HCT116 (cell line): ENCODE results near the gene ACE. TPM values are rescaled to one million over a fixed set of nuclear protein-coding genes. Genes with fewer than 3 reads are reported as not detected.

Source experiments
- ATAC-seq: fragments of 200-7000 bp; cut with Tn5 transposase; 2 replicates; pipeline ENCODE4 v1.9.1; 2020; ENCODE audit warnings: mild to moderate bottlenecking, moderate library complexity
- BruUV-seq: library from RNA; stranded (reverse); fragments of 400-500 nt; replicated peaks from 2 replicates; lab custom pipeline; 2021; lab: Mats Ljungman, UMichigan
- CTCF ChIA-PET: fragments of 300-600 bp; sonication (Branson Sonifier 250); formaldehyde crosslinking; loops from one replicate; lab custom pipeline; 2021; ENCODE audit warnings: antibody characterized with exemption; lab: Charles Lee
- POLR2A ChIA-PET: fragments of 300-600, 350-600 bp; sonication (Branson Sonifier 250); formaldehyde crosslinking; loops from one replicate; lab custom pipeline; 2021; ENCODE audit warnings: antibody characterized with exemption; lab: Charles Lee
- RAD21 ChIA-PET, 2 experiments: fragments of 300-600 bp; sonication (Branson Sonifier 250); formaldehyde crosslinking; loops; one replicate each; lab custom pipeline; 2023; ENCODE audit warnings: low total read pairs in 2 of 2; ENCODE audit not compliant: uncharacterized antibody in 2 of 2, unreplicated experiment in 2 of 2, low non-redundant PET in 1 of 2; lab: Charles Lee
- DNase-seq: peaks from one replicate; pipeline ENCODE4 v3.0.0-alpha.2; 2010; ENCODE audit warnings: low read depth, low spot score
- H2AFZ ChIP-seq: fragments of 200-600 bp; shearing (Covaris generic), sonication (generic); 2 replicates; pipeline ENCODE4 v1.6.1; 2017; ENCODE audit warnings: low read depth, mixed run types, mixed read lengths, antibody characterized with exemption, low read length; ENCODE audit not compliant: poor library complexity, severe bottlenecking
- H3K27ac ChIP-seq: 2 replicates; pipeline ENCODE4 v1.5.1; 2012; ENCODE audit warnings: low read depth, low read length
- H3K27me3 ChIP-seq: fragments of 200-600 bp; sonication (generic); 2 replicates; pipeline ENCODE4 v1.6.1; 2016; ENCODE audit warnings: mixed run types, low read length, mixed read lengths; ENCODE audit not compliant: insufficient read depth
- H3K36me3 ChIP-seq, 2 experiments: fragments of 200-500 bp in 1 of 2; fragments of 200-600 bp in 1 of 2; sonication (Bioruptor generic) in 1 of 2; sonication (generic) in 1 of 2; 2 replicates each; pipeline versions ENCODE4 v1.5.1 to v1.6.1; 2014 to 2016; ENCODE audit warnings: low read length in 2 of 2, inconsistent platforms in 1 of 2, mixed read lengths in 1 of 2, mixed run types in 1 of 2; ENCODE audit not compliant: insufficient read depth in 2 of 2, control insufficient read depth in 1 of 2
- H3K4me1 ChIP-seq, 2 experiments: fragments of 200-600 bp in 1 of 2; sonication (generic) in 1 of 2; 2 replicates each; pipeline versions ENCODE4 v1.5.1 to v1.6.1; 2012 to 2017; ENCODE audit warnings: low read length in 2 of 2, inconsistent platforms in 1 of 2, mild to moderate bottlenecking in 1 of 2, mixed read lengths in 1 of 2, mixed run types in 1 of 2, moderate library complexity in 1 of 2; ENCODE audit not compliant: insufficient read depth in 2 of 2, control insufficient read depth in 1 of 2
- H3K4me2 ChIP-seq: fragments of 200-600 bp; sonication (generic); 2 replicates; pipeline ENCODE4 v1.6.1; 2017; ENCODE audit warnings: mixed run types, low read length, mixed read lengths
- H3K4me3 ChIP-seq, 2 experiments: fragments of 200-600 bp in 1 of 2; sonication (generic) in 1 of 2; replicated peaks in 1 of 2; 2 replicates each; pipeline ENCODE4 v1.5.1; 2011 to 2016; ENCODE audit warnings: low read length in 2 of 2, control low read depth in 1 of 2, low read depth in 1 of 2, mild to moderate bottlenecking in 1 of 2, mixed read lengths in 1 of 2, mixed run types in 1 of 2
- H3K79me2 ChIP-seq: fragments of 200-600 bp; sonication (generic); 2 replicates; pipeline ENCODE4 v1.6.1; 2017; ENCODE audit warnings: mild to moderate bottlenecking, mixed run types, low read length, moderate library complexity, mixed read lengths; ENCODE audit not compliant: insufficient read depth
- H3K9ac ChIP-seq: fragments of 200-600 bp; sonication (generic); 2 replicates; pipeline ENCODE4 v1.6.1; 2016; ENCODE audit warnings: low read length, mixed read lengths
- H3K9me2 ChIP-seq: fragments of 200-600 bp; sonication (generic), shearing (Covaris generic); 2 replicates; pipeline ENCODE4 v1.6.1; 2017; ENCODE audit warnings: mixed run types, mild to moderate bottlenecking, moderate library complexity; ENCODE audit not compliant: insufficient read depth
- H3K9me3 ChIP-seq, 2 experiments: fragments of 200-500 bp in 1 of 2; fragments of 200-600 bp in 1 of 2; sonication (Bioruptor generic) in 1 of 2; sonication (generic) in 1 of 2; 2 replicates each; pipeline ENCODE4 v1.6.1; 2014 to 2017; ENCODE audit warnings: low read length in 2 of 2, mixed read lengths in 2 of 2, inconsistent platforms in 1 of 2, low read depth in 1 of 2, mild to moderate bottlenecking in 1 of 2, mixed run types in 1 of 2, moderate library complexity in 1 of 2; ENCODE audit not compliant: control insufficient read depth in 1 of 2, insufficient read depth in 1 of 2
- H4K20me1 ChIP-seq: fragments of 200-600 bp; sonication (generic), shearing (Covaris generic); 2 replicates; pipeline ENCODE4 v1.6.1; 2017; ENCODE audit warnings: mixed run types, mild to moderate bottlenecking, moderate library complexity; ENCODE audit not compliant: insufficient read depth
- ZFX ChIP-seq: fragments of 450-650 bp; IDR thresholded peaks from 2 replicates; pipeline ENCODE4 v1.6.1; 2017
- intact Hi-C: fragments of 100-400 bp; cut with micrococcal nuclease; formaldehyde crosslinking; loops from 2 replicates; pipeline ENCODE4 v1.10.0; 2022
- total RNA-seq: library from RNA; stranded (reverse); gene quantifications from one replicate; pipeline ENCODE4 v1.2.1, GENCODE V29; 2021; ENCODE audit not compliant: unreplicated experiment
- TF ChIP-seq, protein P1 (sequence below), 3 experiments: fragments of 200-600 bp in 1 of 3; sonication (generic) in 1 of 3; IDR thresholded peaks in 2 of 3; conservative IDR thresholded peaks in 1 of 3; 2 replicates each; pipeline ENCODE4 v1.5.1; 2012 to 2017; ENCODE audit warnings: low read depth in 2 of 3, low read length in 2 of 3, antibody characterized with exemption in 1 of 3, borderline replicate concordance in 1 of 3, control low read depth in 1 of 3, mild to moderate bottlenecking in 1 of 3, mixed read lengths in 1 of 3, mixed run types in 1 of 3, moderate library complexity in 1 of 3; ENCODE audit not compliant: insufficient read depth in 1 of 3
- TF ChIP-seq, protein P2 (sequence below): IDR thresholded peaks from 2 replicates; pipeline ENCODE4 v1.6.1; 2012
- TF ChIP-seq, protein P3 (sequence below): IDR thresholded peaks from 2 replicates; pipeline ENCODE4 v1.6.1; 2011; ENCODE audit warnings: mild to moderate bottlenecking, low read length, moderate library complexity; ENCODE audit not compliant: insufficient replicate concordance; ENCODE audit errors: extremely low read depth

ACE gene
- total RNA-seq, 1 experiment from 2014 or later, result 7.7 TPM

DNA sequence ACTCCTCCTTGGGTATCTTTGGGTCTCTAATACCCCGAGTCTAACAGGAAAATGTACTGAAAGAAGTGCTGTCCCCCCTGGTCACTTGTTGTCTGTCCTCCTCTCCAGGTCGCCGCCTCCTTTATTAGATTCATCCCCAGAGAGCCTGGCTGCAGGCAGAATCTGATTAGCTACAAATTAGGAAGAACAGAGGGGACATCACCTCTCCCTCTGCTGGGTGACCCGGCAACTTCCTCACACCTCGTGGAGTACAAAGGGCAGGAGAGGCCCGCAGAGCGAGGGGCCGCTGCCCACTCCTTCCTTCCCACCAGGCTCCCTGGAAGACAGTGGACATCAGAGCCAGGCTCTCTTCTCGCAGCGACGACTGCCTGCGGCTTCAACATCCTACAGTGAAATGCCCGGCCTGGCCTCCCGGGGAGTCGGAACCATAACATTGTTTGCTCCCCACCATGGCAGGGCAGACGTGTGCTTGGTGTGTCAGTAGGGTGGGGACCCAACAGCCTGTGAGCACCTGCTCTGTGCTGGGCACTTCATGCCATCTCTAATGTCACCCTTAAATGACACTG is 36.0 kb upstream of the ACE start:
- Histone ChIP-seq H4K20me1 (no peaks in the 10 kb centered on the region), H3K9me2 (no peaks in the 10 kb centered on the region), H2AFZ (no peak overlapping the region), H3K4me2 (no peak overlapping the region), H3K4me3 (no peak overlapping the region), H3K79me2 (peaks cover 78% of the 10 kb centered on the region), H3K27ac (no peak overlapping the region), H3K36me3 (peaks cover 0 to 1% of the 10 kb centered on the region in 2 experiments; a peak in 1 of 4 replicates), H3K4me1 (peaks cover 21 to 26% of the 10 kb centered on the region in 2 experiments; a peak in 3 of 4 replicates), H3K27me3 (no peaks in the 10 kb centered on the region), H3K9ac (no peak overlapping the region), H3K9me3 (no peaks in the 10 kb centered on the region)
- ATAC-seq (no peak), DNase-seq (no peak)
- RAD21 ChIA-PET, result interaction anchor here in 1 of 2 experiments (0.5 kb wide), 1 partner anchor 38 kb away, joined by 3 read pairs; no protein-coding TSS in a partner anchor
- intact Hi-C loops, result no loop called here
- no TSS peak for BruUV-seq
- TF ChIP-seq, protein P1, sequence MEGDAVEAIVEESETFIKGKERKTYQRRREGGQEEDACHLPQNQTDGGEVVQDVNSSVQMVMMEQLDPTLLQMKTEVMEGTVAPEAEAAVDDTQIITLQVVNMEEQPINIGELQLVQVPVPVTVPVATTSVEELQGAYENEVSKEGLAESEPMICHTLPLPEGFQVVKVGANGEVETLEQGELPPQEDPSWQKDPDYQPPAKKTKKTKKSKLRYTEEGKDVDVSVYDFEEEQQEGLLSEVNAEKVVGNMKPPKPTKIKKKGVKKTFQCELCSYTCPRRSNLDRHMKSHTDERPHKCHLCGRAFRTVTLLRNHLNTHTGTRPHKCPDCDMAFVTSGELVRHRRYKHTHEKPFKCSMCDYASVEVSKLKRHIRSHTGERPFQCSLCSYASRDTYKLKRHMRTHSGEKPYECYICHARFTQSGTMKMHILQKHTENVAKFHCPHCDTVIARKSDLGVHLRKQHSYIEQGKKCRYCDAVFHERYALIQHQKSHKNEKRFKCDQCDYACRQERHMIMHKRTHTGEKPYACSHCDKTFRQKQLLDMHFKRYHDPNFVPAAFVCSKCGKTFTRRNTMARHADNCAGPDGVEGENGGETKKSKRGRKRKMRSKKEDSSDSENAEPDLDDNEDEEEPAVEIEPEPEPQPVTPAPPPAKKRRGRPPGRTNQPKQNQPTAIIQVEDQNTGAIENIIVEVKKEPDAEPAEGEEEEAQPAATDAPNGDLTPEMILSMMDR (IDR thresholded peaks at IDR 0.05 in 2 of 3, conservative IDR thresholded peaks at IDR 0.05 in 1 of 3; ENCODE audit: borderline replicate concordance in 1 of 3, insufficient read depth in 1 of 3, low read depth in 2 of 3, low read length in 2 of 3), result no peak
- TF ChIP-seq, protein P2, sequence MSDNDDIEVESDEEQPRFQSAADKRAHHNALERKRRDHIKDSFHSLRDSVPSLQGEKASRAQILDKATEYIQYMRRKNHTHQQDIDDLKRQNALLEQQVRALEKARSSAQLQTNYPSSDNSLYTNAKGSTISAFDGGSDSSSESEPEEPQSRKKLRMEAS, result no peak
- TF ChIP-seq, protein P3, sequence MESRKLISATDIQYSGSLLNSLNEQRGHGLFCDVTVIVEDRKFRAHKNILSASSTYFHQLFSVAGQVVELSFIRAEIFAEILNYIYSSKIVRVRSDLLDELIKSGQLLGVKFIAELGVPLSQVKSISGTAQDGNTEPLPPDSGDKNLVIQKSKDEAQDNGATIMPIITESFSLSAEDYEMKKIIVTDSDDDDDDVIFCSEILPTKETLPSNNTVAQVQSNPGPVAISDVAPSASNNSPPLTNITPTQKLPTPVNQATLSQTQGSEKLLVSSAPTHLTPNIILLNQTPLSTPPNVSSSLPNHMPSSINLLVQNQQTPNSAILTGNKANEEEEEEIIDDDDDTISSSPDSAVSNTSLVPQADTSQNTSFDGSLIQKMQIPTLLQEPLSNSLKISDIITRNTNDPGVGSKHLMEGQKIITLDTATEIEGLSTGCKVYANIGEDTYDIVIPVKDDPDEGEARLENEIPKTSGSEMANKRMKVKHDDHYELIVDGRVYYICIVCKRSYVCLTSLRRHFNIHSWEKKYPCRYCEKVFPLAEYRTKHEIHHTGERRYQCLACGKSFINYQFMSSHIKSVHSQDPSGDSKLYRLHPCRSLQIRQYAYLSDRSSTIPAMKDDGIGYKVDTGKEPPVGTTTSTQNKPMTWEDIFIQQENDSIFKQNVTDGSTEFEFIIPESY, result no peak
- TF ChIP-seq ZFX, result no peak
- POLR2A ChIA-PET, result no interaction called here
- CTCF ChIA-PET, result interaction anchor here (0.6 to 2.8 kb wide), 3 partner anchors 12 to 767 kb away, joined by 3 to 9 read pairs (median 3); no protein-coding TSS in a partner anchor
